ENCODE measurements around the gene FDXACB1.

DNA sequence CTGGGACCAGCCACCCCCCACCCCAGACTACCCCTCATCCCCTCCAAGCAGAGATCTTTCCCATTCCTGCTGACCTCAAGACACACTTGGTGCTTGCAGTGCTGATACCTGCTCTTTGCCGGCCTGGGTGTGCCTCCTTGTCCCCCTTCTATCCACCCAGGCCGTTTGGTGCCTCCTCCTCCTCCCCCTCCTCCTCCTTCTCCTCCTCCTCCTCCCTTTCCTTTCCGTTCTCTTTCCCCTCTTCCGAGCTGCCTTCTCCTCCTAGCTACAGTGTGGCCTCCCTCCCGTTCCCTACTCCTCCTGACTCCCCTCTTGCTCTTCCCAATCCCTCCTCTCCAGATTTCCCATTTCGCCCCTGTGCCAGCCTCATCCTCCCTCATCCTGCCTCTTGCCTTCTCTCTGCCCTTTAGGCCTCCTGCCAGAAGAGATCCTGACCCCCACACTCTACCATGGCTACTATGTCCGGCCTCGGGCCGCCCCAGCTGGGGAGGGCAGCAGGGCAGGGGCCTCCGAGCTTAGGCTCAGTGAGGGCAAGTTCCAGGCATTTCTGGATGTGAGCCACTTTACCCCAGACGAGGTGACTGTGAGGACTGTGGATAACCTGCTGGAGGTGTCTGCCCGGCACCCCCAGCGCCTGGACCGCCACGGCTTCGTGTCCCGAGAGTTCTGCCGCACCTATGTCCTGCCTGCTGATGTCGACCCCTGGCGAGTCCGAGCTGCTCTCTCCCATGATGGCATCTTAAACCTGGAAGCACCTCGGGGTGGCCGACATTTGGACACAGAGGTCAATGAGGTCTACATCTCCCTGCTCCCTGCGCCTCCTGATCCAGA lies 34.3 kb upstream of the FDXACB1 start:
- TF ChIP-seq, protein P1, sequence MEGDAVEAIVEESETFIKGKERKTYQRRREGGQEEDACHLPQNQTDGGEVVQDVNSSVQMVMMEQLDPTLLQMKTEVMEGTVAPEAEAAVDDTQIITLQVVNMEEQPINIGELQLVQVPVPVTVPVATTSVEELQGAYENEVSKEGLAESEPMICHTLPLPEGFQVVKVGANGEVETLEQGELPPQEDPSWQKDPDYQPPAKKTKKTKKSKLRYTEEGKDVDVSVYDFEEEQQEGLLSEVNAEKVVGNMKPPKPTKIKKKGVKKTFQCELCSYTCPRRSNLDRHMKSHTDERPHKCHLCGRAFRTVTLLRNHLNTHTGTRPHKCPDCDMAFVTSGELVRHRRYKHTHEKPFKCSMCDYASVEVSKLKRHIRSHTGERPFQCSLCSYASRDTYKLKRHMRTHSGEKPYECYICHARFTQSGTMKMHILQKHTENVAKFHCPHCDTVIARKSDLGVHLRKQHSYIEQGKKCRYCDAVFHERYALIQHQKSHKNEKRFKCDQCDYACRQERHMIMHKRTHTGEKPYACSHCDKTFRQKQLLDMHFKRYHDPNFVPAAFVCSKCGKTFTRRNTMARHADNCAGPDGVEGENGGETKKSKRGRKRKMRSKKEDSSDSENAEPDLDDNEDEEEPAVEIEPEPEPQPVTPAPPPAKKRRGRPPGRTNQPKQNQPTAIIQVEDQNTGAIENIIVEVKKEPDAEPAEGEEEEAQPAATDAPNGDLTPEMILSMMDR (IDR thresholded peaks at IDR 0.05) = no peak
- no peak for TF ChIP-seq POLR2A (IDR thresholded peaks at IDR 0.05)

Data from uterus (tissue), 2 donors.